PC-9 (cell line): ENCODE data around the gene SPINK2. TPM values are rescaled to one million over a fixed set of nuclear protein-coding genes. Genes with fewer than 3 reads are reported as not detected.

ENCODE experiments used
- BruUV-seq: library from RNA; stranded (reverse); fragments of 400-500 nt; replicated peaks from 2 replicates; lab custom pipeline; 2021; lab: Mats Ljungman, UMichigan
- CTCF ChIA-PET: fragments of 300-600 bp; sonication (Branson Sonifier 250); formaldehyde crosslinking; loops from one replicate; lab custom pipeline; 2022; ENCODE audit warnings: antibody characterized with exemption; lab: Charles Lee
- POLR2A ChIA-PET: fragments of 300-600 bp; sonication (Branson Sonifier 250); formaldehyde crosslinking; loops from one replicate; lab custom pipeline; 2022; ENCODE audit warnings: antibody characterized with exemption; ENCODE audit not compliant: unreplicated experiment; lab: Charles Lee
- DNase-seq, 2 experiments: peaks; one replicate each; pipeline versions ENCODE4 v3.0.0 to v3.0.0-alpha.2; 2015 to 2022; ENCODE audit warnings: mixed read lengths in 1 of 2
- H2AFZ ChIP-seq: fragments of 200-600 bp; sonication (generic); 2 replicates; pipeline ENCODE4 v1.8.1; 2017; ENCODE audit warnings: antibody characterized with exemption
- H3F3A ChIP-seq: fragments of 200-600 bp; sonication (generic); 2 replicates; pipeline ENCODE4 v1.8.1; 2017; ENCODE audit warnings: antibody characterized with exemption, mild to moderate bottlenecking, low read depth; ENCODE audit not compliant: insufficient read depth
- H3K27ac ChIP-seq: fragments of 200-600 bp; sonication (generic); 2 replicates; pipeline ENCODE4 v1.6.1; 2016; ENCODE audit warnings: mixed run types
- H3K27me3 ChIP-seq: fragments of 200-600 bp; sonication (generic); 2 replicates; pipeline ENCODE4 v1.6.1; 2016; ENCODE audit warnings: low read depth, mixed run types; ENCODE audit not compliant: insufficient read depth
- H3K36me3 ChIP-seq: fragments of 200-600 bp; sonication (generic); 2 replicates; pipeline ENCODE4 v1.6.1; 2016; ENCODE audit warnings: low read depth, mixed run types
- H3K4me1 ChIP-seq: fragments of 200-600 bp; sonication (generic); replicated peaks from 2 replicates; pipeline ENCODE4 v1.6.1; 2016; ENCODE audit warnings: mixed run types; ENCODE audit not compliant: insufficient read depth
- H3K4me2 ChIP-seq: fragments of 200-600 bp; sonication (generic); 2 replicates; pipeline ENCODE4 v1.6.1; 2017; ENCODE audit warnings: mixed run types
- H3K4me3 ChIP-seq: fragments of 200-600 bp; sonication (generic); 2 replicates; pipeline ENCODE4 v1.6.1; 2016; ENCODE audit warnings: mixed run types
- H3K79me2 ChIP-seq: fragments of 200-600 bp; sonication (generic); 2 replicates; pipeline ENCODE4 v1.6.1; 2017; ENCODE audit warnings: low read depth, mixed run types
- H3K9me2 ChIP-seq: fragments of 200-600 bp; sonication (generic); 2 replicates; pipeline ENCODE4 v1.8.1; 2017; ENCODE audit warnings: mild to moderate bottlenecking; ENCODE audit not compliant: insufficient read depth
- H3K9me3 ChIP-seq: fragments of 200-600 bp; sonication (generic); 2 replicates; pipeline ENCODE4 v1.8.1; 2016; ENCODE audit warnings: low read depth; ENCODE audit not compliant: insufficient read depth
- H4K20me1 ChIP-seq: fragments of 200-600 bp; sonication (generic); 2 replicates; pipeline ENCODE4 v1.8.1; 2017; ENCODE audit not compliant: insufficient read depth
- CTCF ChIP-seq: fragments of 200-600 bp; sonication (generic); conservative IDR thresholded peaks from 2 replicates; pipeline ENCODE4 v1.6.1; 2017; ENCODE audit warnings: mixed run types, antibody characterized with exemption, mild to moderate bottlenecking, moderate library complexity
- EZH2 ChIP-seq: fragments of 200-600 bp; sonication (generic); IDR thresholded peaks from 2 replicates; pipeline ENCODE4 v1.8.0; 2017; ENCODE audit warnings: antibody characterized with exemption, low read depth
- intact Hi-C: fragments of 100-400 bp; cut with micrococcal nuclease; formaldehyde crosslinking; loops from one replicate; pipeline ENCODE4 v1.10.0; 2022; ENCODE audit not compliant: unreplicated experiment
- total RNA-seq: library from RNA; stranded (reverse); gene quantifications from 2 replicates; pipeline ENCODE4 v1.2.3, GENCODE V29; 2021

SPINK2 gene
- total RNA-seq, 1 experiment from 2014 or later: not detected

GRCh38 chr4:56767567-56767966 is 53.9 kb downstream of the SPINK2 start:
- POLR2A ChIA-PET: interaction anchor here (0.6 kb wide), 1 partner anchor 1013 kb away, joined by 7 read pairs; no protein-coding TSS in a partner anchor
- no peak for DNase-seq
- Histone ChIP-seq H3F3A (no peaks in the 10 kb centered on the region), H4K20me1 (no peaks in the 10 kb centered on the region), H3K79me2 (no peaks in the 10 kb centered on the region), H3K36me3 (no peaks in the 10 kb centered on the region), H3K4me1 (no peaks in the 10 kb centered on the region), H3K4me3 (no peak overlapping the region), H3K27me3 (no peaks in the 10 kb centered on the region), H3K9me3 (no peaks in the 10 kb centered on the region), H3K27ac (no peak overlapping the region), H3K9me2 (no peaks in the 10 kb centered on the region), H2AFZ (no peak overlapping the region), H3K4me2 (no peak overlapping the region)
- TF ChIP-seq EZH2: no peak
- no peak for TF ChIP-seq CTCF
- CTCF ChIA-PET: no interaction called here
- BruUV-seq: no TSS peak
- intact Hi-C loops: no loop called here

GRCh38 chr4:56764775-56765174 is 56.7 kb downstream of the SPINK2 start:
- H4K20me1 ChIP-seq: no peaks in the 10 kb centered on the region
- ChIA-PET CTCF (no interaction called here), POLR2A (no interaction called here)
- no peak overlapping the region for H3K4me3 ChIP-seq
- no peaks in the 10 kb centered on the region for H3K36me3 ChIP-seq
- no TSS peak for BruUV-seq
- H2AFZ ChIP-seq: no peak overlapping the region
- no peaks in the 10 kb centered on the region; the same call in 1 of the 2 replicates for H3K4me1 ChIP-seq
- H3K4me2 ChIP-seq: no peak overlapping the region
- H3F3A ChIP-seq: no peaks in the 10 kb centered on the region
- no peak overlapping the region for H3K27ac ChIP-seq
- TF ChIP-seq EZH2 (no peak), CTCF (no peak)
- intact Hi-C loops: no loop called here
- no peaks in the 10 kb centered on the region for H3K79me2 ChIP-seq
- no peaks in the 10 kb centered on the region for H3K27me3 ChIP-seq
- H3K9me3 ChIP-seq: no peaks in the 10 kb centered on the region
- H3K9me2 ChIP-seq: no peaks in the 10 kb centered on the region
- no peak for DNase-seq

- POLR2A ChIA-PET: no interaction called here
Measured at GRCh38 chr4:56764223-56764622, 57.3 kb downstream of the SPINK2 start.

More at GRCh38 chr4:56764223-56764622, 57.3 kb downstream of the SPINK2 start:
- Histone ChIP-seq H3K36me3 (no peaks in the 10 kb centered on the region), H3K4me2 (no peak overlapping the region), H3F3A (no peaks in the 10 kb centered on the region), H3K79me2 (no peaks in the 10 kb centered on the region), H3K4me1 (peaks cover 2% of the 10 kb centered on the region), H3K4me3 (no peak overlapping the region), H3K27me3 (no peaks in the 10 kb centered on the region), H2AFZ (no peak overlapping the region), H4K20me1 (no peaks in the 10 kb centered on the region), H3K27ac (no peak overlapping the region), H3K9me3 (no peaks in the 10 kb centered on the region), H3K9me2 (no peaks in the 10 kb centered on the region)
- DNase-seq: no peak
- intact Hi-C loops: no loop called here
- CTCF ChIA-PET: no interaction called here
- TF ChIP-seq CTCF (no peak), EZH2 (no peak)
- no TSS peak for BruUV-seq
